ENCODE results near the gene GSDMA. TPM values are rescaled to one million over a fixed set of nuclear protein-coding genes. Genes with fewer than 3 reads are reported as not detected.
"Not testable (repeated sequence)": the region's sequence is repeated elsewhere in the genome, so short reads cannot be mapped to it uniquely, and the experiment has no call there.

GSDMA gene
- total and polyA plus RNA-seq, 9 donors, result 0.10 to 0.55 (median 0.15) TPM; not detected in 5

GRCh38 chr17:40000161-40000560 lies 37.4 kb downstream of the GSDMA start:
- H3K27me3 ChIP-seq, result no peaks in the 10 kb centered on the region
- intact Hi-C loops (cut with DNase I), result no loop called here
- DNase-seq, result no peak
- no peaks in the 10 kb centered on the region for H3K36me3 ChIP-seq
- no peak overlapping the region for H3K27ac ChIP-seq
- WGBS, 3 donors, result 76 to 81% (median 77%) methylated on average over 7 of the region's 7 CpGs
- H3K9me3 ChIP-seq, result no peaks in the 10 kb centered on the region
- H3K4me3 ChIP-seq, result no peak overlapping the region
- no peaks in the 10 kb centered on the region for H3K4me1 ChIP-seq (ENCODE audit: insufficient read depth)
- TF ChIP-seq POLR2A (IDR thresholded peaks at IDR 0.05) (no peak), EP300 (IDR thresholded peaks at IDR 0.05) (no peak), CTCF (IDR thresholded peaks at IDR 0.05) (no peak)

GRCh38 chr17:40001335-40001734 lies 38.5 kb downstream of the GSDMA start:
- H3K4me3 ChIP-seq; intact Hi-C loops (cut with DNase I); H3K27me3 ChIP-seq; H3K36me3 ChIP-seq; H3K27ac ChIP-seq; H3K4me1 ChIP-seq (ENCODE audit: insufficient read depth); H3K9me3 ChIP-seq; DNase-seq: not testable (repeated sequence)
- WGBS, 3 donors, result 89 to 95% (median 91%) methylated on average over 8 of the region's 8 CpGs

- H3K27ac ChIP-seq, result no peak overlapping the region
- 87 to 89% (median 89%) methylated on average over 9 of the region's 9 CpGs for WGBS, 3 donors
- no peaks in the 10 kb centered on the region for H3K27me3 ChIP-seq
- TF ChIP-seq CTCF (IDR thresholded peaks at IDR 0.05), result no peak
- no peak overlapping the region for H3K4me3 ChIP-seq
- H3K36me3 ChIP-seq, result no peaks in the 10 kb centered on the region
- no peaks in the 10 kb centered on the region for H3K4me1 ChIP-seq (ENCODE audit: insufficient read depth)
- intact Hi-C loops (cut with DNase I), result no loop called here
- H3K9me3 ChIP-seq, result no peaks in the 10 kb centered on the region
- no peak for DNase-seq
Measured at GRCh38 chr17:40004072-40004471, 41.3 kb downstream of the GSDMA start.

- DNase-seq, result no peak
- 81 to 91% (median 89%) methylated on average over 7 of the region's 7 CpGs for WGBS, 3 donors
- no peak overlapping the region for H3K4me3 ChIP-seq
- TF ChIP-seq CTCF (IDR thresholded peaks at IDR 0.05) (no peak), EP300 (IDR thresholded peaks at IDR 0.05) (no peak), POLR2A (IDR thresholded peaks at IDR 0.05) (no peak)
- no peaks in the 10 kb centered on the region for H3K27me3 ChIP-seq
- H3K36me3 ChIP-seq, result no peaks in the 10 kb centered on the region
- no peaks in the 10 kb centered on the region for H3K9me3 ChIP-seq
- H3K27ac ChIP-seq, result no peak overlapping the region
- intact Hi-C loops (cut with DNase I), result no loop called here
- no peaks in the 10 kb centered on the region for H3K4me1 ChIP-seq (ENCODE audit: insufficient read depth)
Measured at GRCh38 chr17:40004712-40005111, 41.9 kb downstream of the GSDMA start.

GRCh38 chr17:40005520-40005919 lies 42.7 kb downstream of the GSDMA start:
- TF ChIP-seq POLR2A (IDR thresholded peaks at IDR 0.05) (no peak), CTCF (IDR thresholded peaks at IDR 0.05) (no peak), EP300 (IDR thresholded peaks at IDR 0.05) (no peak)
- Histone ChIP-seq H3K9me3 (no peaks in the 10 kb centered on the region), H3K27me3 (no peaks in the 10 kb centered on the region), H3K4me1 (ENCODE audit: insufficient read depth) (no peaks in the 10 kb centered on the region), H3K4me3 (no peak overlapping the region), H3K36me3 (no peaks in the 10 kb centered on the region), H3K27ac (no peak overlapping the region)
- no peak for DNase-seq
- intact Hi-C loops (cut with DNase I), result no loop called here
- WGBS, 3 donors, result 74 to 77% (median 77%) methylated on average over 6 of the region's 6 CpGs

- H3K4me1 ChIP-seq (ENCODE audit: insufficient read depth); H3K27me3 ChIP-seq; H3K27ac ChIP-seq; H3K9me3 ChIP-seq; H3K4me3 ChIP-seq; H3K36me3 ChIP-seq; DNase-seq: not testable (repeated sequence)
- WGBS, 3 donors, result 95 to 96% (median 96%) methylated on average over 33 to 38 of the region's 38 CpGs
- intact Hi-C loops (cut with DNase I), result loop anchor here (5.0 to 10.0 kb wide), 5 partner anchors 154 to 284 kb away; partner anchors contain the start of gene CDC6 (in 1 of the 4)
Measured at GRCh38 chr17:40010946-40011500, 48.2 kb downstream of the GSDMA start.

GRCh38 chr17:40012017-40012647 lies 49.3 kb downstream of the GSDMA start:
- 78 to 83% (median 79%) methylated on average over 21 to 22 of the region's 22 CpGs for WGBS, 3 donors

More at GRCh38 chr17:40012017-40012647, 49.3 kb downstream of the GSDMA start:
- intact Hi-C loops (cut with DNase I), result loop anchor here (5.0 to 10.0 kb wide), 5 partner anchors 153 to 283 kb away; partner anchors contain the start of gene CDC6 (in 1 of the 4)
- H3K4me3 ChIP-seq; H3K36me3 ChIP-seq; H3K27ac ChIP-seq; DNase-seq; H3K9me3 ChIP-seq; H3K4me1 ChIP-seq (ENCODE audit: insufficient read depth); H3K27me3 ChIP-seq: not testable (repeated sequence)

All from ovary (tissue), 9 donors.